KOPT-K1 (cell line): Measurements from ENCODE around the gene SLC38A3.
A peak's percentile ranks its signal among the peaks of the same experiment; 100 is the strongest.
"Not testable (repeated sequence)": the region's sequence is repeated elsewhere in the genome, so short reads cannot be mapped to it uniquely, and the experiment has no call there.

Source experiments
- H3K27ac ChIP-seq: fragments of 200-600 bp; sonication (generic); 2 replicates; pipeline ENCODE4 v1.5.1; 2016; ENCODE audit warnings: antibody characterized with exemption, mild to moderate bottlenecking, low read depth, low read length; ENCODE audit not compliant: poor library complexity, severe bottlenecking
- H3K36me3 ChIP-seq: fragments of 200-600 bp; sonication (generic); 2 replicates; pipeline ENCODE4 v1.5.1; 2017; ENCODE audit warnings: antibody characterized with exemption, mild to moderate bottlenecking, low read length, moderate library complexity; ENCODE audit not compliant: insufficient read depth
- H3K9me3 ChIP-seq: fragments of 200-600 bp; sonication (generic); 2 replicates; pipeline ENCODE4 v1.5.1; 2017; ENCODE audit warnings: antibody characterized with exemption, low read length, mild to moderate bottlenecking; ENCODE audit not compliant: insufficient read depth, poor library complexity, severe bottlenecking

SLC38A3 gene

DNA sequence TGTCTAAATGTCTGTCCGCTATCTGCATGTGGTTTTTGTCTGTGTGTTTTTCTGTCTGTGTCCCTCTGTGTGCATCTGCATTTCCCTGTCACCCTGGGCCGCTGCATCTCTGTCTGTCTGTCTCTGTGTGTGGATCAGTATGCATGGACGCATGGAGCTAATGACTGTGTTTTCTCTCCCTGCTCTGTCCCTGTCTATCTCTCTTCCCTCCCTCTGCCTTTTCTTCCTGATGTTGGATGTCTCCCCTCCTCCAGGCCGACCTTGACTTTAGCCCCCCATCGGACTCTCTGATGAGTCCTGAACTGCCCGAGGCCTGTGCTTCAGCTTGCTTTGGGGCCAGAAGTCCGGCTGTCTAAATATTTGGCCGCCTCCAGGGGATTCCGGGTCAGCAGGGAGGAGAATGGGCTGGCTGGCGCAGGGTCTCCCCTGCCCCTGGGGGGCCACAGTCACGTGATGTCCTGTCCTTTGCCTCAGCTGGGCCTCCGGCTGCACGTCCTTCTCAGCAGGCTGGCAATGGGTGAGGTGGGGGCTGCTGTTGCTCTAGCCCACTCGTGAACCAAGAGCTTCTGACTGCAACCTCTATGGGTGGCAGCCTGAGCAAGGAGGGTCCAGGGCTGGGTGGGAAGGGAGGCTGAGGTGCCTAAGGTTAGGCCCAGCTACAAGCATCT, 3.7 kb downstream of the SLC38A3 start:
- Histone ChIP-seq H3K27ac (no peak overlapping the region), H3K36me3 (no peaks in the 10 kb centered on the region), H3K9me3 (no peaks in the 10 kb centered on the region)

DNA sequence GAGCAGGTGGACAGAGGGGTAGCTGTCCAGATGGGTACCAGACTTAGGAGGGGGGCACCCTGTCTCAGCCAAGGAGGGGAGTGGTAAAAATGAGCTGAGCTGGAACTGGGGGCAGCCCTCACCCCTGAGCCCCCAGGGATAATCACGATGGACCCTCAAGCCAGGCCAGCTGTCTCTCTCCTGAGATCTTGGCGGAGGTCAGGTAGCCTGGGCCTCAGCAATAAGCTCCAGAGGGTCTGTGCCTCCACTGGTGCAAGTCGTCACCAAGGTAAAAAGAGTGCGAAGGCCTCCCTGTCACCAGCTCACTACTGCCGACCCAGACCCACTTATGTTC, 5.1 kb downstream of the SLC38A3 start:
- Histone ChIP-seq H3K36me3 (no peaks in the 10 kb centered on the region), H3K9me3 (no peaks in the 10 kb centered on the region), H3K27ac (no peak overlapping the region)

DNA sequence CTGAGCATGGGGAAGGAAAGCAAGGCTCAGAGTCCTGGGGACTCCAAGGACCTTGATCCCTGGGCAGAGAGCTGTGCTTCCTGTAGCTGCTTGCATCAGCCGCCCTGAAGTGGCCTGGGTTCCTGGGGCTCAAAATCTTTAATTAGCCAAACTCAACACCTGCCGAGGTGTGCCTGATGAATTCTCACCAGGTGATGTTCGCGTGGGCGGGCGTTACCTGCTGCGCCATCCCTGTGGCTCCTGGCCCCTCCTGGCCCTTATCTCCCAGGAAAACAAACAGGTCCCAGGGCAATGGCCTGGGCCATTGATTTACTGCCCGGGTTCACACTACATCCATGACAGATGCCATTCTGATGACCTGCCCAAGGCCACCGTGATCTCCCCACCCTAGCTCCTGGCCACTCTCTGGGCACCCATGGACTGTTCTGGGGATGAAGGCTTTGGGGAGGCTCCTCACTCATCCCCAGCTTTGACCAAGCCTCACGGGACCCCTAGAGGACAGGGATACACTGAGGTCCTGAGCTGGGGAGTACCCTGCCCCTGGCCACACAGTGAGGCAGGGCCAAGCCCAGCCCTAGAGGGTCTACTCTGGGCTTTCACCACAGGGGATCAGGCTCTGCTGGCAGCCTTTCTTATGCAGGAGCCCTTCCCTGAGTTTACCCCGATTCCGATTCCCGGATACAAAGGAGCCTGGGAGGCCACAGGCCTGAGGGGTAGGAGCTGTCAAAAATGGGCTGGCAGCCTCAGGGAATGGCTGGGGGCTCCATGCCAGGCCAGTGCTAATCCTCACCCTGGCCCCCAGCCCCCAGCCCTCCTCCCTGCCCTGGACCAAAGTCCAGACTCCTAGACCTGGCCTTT, 5.7 kb downstream of the SLC38A3 start:
- Histone ChIP-seq H3K27ac (no peak overlapping the region), H3K9me3 (no peaks in the 10 kb centered on the region), H3K36me3 (no peaks in the 10 kb centered on the region)

DNA sequence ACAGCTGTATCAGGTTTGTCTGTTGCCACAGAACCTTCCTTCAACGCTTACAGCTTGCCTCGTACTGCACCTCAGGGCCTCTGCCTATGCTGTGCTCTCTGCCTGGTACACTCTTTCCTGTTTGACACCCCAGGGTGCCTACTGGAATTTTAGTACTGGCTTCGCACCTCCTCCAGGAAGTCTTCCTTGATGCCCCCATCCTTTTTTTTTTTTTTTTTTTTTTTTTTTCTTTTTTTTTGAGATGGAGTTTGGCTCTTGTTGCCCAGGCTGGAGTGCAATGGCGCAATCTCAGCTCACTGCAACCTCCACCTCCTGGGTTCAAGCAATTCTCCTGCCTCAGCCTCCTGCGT, 6.3 kb downstream of the SLC38A3 start:
- H3K36me3 ChIP-seq, H3K9me3 ChIP-seq, H3K27ac ChIP-seq: not testable (repeated sequence)

DNA sequence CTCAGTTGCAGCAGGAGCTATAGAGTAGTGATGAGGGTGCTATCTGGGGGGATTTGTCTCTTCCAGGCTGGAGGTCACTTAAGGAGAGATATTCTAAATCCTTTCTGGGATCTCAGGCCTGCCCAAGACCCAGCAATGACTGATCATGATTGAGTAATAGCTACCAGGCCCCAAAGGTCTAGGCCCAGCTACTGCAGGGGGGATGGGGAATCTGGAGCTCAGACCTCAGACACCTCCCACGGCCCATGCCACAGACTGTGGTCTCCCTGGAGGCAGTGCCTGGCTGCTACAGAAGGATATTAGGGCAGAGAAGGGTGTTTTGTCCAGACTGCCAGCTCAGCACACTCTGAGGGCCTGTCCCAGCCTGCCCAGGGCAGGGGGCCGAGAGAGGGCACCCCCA, 6.9 kb downstream of the SLC38A3 start:
- no peaks in the 10 kb centered on the region for H3K9me3 ChIP-seq
- H3K36me3 ChIP-seq = no peaks in the 10 kb centered on the region
- H3K27ac ChIP-seq = no peak overlapping the region

DNA sequence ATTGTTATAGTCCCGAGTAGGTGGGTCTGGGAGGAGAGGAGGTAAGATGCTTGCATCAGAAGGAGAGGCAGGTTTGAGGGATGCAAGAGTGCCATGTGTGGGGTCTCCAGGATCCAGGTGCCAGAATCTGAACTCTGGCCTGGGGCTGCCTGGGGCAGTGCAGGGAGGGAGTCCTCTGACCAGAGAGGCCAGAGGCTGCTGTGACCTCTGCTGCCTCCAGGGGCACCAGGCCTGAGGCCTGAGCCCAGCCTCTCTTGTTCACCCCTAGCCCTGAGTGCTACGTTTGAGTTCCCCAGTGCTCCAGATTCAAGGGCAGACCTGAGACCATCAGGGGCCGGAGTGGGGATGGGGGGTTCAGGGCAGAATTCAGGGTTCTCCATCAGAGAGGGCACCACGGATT, 7.4 kb downstream of the SLC38A3 start:
- no peaks in the 10 kb centered on the region for H3K36me3 ChIP-seq
- no peak overlapping the region for H3K27ac ChIP-seq

DNA sequence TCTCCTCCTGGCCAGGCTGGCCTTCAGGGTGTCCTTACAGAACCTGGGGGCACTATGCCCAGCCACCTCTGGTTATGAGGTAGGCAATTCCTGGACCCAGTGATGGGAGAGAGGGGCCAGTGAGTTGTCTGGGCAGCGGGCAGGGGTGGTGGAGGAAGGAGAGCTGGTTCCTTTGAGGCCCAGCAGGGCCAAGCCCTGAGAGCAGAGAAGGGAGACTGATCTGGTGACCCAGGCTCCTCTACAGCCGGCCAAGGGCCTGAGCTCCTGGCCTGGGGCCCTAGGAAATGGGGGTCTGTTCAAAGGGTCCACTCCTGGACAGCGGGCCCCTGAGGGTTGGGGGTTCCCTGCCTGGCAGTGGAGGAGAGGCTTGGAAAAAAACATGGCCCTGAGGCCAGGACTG, 7.9 kb downstream of the SLC38A3 start:
- no peak overlapping the region for H3K27ac ChIP-seq
- no peaks in the 10 kb centered on the region for H3K36me3 ChIP-seq

More for the DNA sequence above, 7.4 kb downstream of the SLC38A3 start:
- no peaks in the 10 kb centered on the region for H3K9me3 ChIP-seq

DNA sequence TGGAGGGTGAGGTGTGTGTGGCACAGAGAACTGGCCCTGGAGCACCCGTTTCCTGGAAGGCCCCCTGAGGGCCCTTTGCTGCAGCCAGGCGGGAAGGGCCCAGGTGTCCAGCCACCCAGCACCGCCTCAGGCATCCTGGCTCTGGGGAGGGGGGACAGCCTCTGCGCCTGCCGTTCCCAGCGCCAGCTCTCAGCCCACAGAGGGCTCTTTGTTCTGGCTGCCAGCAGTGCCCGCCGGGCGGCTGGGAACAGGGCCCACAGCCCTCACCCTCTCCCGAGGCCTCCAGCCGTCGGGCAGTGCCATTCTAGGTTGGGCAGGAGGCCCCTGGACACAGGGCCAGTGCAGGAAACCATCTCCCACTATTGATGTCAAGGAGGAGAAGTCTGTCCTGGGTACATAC, 8.3 kb downstream of the SLC38A3 start:
- H3K36me3 ChIP-seq = no peaks in the 10 kb centered on the region
- H3K27ac ChIP-seq = no peak overlapping the region
- H3K9me3 ChIP-seq = no peaks in the 10 kb centered on the region

More for the DNA sequence above, 7.9 kb downstream of the SLC38A3 start:
- H3K9me3 ChIP-seq = no peaks in the 10 kb centered on the region

DNA sequence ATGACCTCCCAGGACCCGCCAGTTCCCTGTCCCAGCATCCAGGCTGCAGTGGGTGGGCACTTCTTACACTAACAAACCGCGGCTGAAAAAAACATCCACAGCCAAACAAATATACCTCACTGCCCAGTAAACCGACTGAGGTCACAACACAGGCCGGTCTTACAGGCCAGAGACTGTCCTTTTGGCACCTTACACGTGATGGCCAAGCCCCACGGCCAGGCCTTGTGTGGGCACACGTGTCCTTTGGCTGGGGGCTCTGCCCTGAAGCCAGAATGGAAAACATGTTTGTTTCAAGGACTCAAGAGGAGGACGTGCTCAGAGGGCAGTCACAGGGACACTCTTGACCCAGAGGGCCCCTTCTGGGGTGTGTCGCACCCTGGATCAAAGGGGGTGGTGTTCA, 9.8 kb downstream of the SLC38A3 start:
- no peaks in the 10 kb centered on the region for H3K9me3 ChIP-seq
- no peaks in the 10 kb centered on the region for H3K36me3 ChIP-seq
- no peak overlapping the region for H3K27ac ChIP-seq

DNA sequence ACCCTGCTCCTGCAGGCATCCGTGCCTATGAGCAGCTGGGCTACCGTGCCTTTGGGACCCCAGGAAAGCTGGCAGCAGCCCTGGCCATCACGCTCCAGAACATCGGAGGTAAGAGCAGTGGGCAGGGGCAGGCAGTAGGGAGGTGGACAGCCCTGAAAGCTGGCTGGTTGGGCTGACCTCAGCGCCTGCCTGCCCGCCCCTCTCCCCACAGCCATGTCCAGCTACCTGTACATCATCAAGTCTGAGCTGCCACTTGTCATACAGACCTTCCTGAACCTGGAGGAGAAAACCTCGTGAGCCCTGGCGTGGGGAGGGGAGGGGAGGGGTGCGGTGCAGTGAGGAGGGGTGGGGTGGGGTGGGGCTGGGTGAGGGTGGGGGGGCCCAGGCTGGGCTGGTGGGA, 10.5 kb downstream of the SLC38A3 start:
- no peaks in the 10 kb centered on the region for H3K36me3 ChIP-seq
- no peaks in the 10 kb centered on the region for H3K9me3 ChIP-seq
- no peak overlapping the region for H3K27ac ChIP-seq

DNA sequence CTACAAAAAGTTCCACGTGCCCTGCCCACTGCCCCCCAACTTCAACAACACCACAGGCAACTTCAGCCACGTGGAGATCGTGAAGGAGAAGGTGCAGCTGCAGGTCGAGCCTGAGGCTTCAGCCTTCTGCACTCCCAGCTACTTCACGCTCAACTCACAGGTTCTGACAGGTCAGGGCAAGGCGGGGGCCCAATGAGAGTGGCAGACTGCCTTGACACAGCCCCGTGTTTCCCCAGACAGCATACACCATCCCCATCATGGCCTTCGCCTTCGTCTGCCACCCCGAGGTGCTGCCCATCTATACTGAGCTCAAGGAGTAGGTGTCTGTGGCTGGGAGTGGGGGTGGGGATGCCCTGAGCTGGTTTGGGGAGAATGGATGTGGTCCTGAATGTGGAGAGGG, 12.6 kb downstream of the SLC38A3 start:
- no peaks in the 10 kb centered on the region for H3K9me3 ChIP-seq
- H3K27ac ChIP-seq = no peak overlapping the region
- H3K36me3 ChIP-seq = no peaks in the 10 kb centered on the region

DNA sequence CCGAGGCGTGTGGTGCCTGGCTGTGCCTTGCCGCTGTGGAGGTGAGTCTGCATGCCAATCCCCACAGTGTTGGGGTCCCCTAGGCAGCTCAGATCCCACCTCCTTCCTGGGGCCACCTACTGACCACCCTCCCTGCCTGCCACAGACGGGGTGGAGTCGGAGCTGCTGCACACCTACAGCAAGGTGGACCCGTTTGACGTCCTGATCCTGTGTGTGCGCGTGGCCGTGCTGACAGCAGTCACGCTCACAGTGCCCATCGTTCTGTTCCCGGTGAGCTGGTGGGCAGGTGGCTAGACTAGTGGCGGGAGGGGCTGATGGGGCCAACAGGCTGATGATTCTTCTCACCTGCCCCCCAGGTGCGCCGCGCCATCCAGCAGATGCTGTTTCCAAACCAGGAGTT, 13.4 kb downstream of the SLC38A3 start:
- no peaks in the 10 kb centered on the region for H3K9me3 ChIP-seq
- H3K27ac ChIP-seq = no peak overlapping the region

DNA sequence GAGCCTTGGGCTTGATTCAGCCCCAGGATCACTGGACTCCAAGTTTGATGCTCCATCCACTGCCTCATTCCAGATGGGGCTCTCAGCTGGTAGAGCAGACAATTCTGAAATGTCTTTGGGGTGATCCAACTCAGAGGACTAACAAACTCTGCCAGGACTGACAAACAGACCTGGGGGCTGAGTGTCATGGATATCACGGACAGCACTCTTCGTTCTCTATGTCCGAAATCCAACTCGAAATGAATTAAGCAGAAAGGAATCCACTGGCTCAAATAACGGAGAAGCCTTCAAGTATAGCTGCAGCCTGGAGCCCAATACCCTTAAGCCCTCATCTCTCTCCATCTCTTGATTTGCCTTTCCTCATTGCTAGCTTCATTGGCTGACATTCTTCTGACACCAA, 14.2 kb downstream of the SLC38A3 start:
- H3K9me3 ChIP-seq = no peaks in the 10 kb centered on the region
- H3K36me3 ChIP-seq = no peaks in the 10 kb centered on the region
- peak overlapping the region; percentile 94 for H3K27ac ChIP-seq

More for the DNA sequence above, 13.4 kb downstream of the SLC38A3 start:
- no peaks in the 10 kb centered on the region for H3K36me3 ChIP-seq

DNA sequence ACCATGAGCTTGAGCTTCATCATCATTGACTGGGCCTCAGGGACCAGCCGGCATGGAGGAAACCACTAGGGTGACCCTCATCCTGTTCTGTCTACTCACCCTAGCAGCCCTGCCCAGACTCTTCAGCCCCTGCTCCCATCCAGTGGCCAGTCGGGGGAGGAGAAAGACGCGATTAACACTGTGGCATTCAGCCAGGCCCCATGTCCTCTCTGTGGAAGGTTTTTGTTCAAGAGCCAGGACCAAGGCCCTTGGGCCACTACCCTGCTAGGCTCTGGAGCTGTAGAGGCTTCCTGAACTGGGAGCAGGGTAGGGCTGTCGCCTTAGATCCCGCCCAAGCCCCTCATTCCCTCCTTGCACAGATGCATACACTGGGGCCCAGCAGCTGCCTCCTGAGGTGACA, 15.0 kb downstream of the SLC38A3 start:
- Histone ChIP-seq H3K9me3 (no peaks in the 10 kb centered on the region), H3K36me3 (no peaks in the 10 kb centered on the region), H3K27ac (peak overlapping the region; percentile 94)

DNA sequence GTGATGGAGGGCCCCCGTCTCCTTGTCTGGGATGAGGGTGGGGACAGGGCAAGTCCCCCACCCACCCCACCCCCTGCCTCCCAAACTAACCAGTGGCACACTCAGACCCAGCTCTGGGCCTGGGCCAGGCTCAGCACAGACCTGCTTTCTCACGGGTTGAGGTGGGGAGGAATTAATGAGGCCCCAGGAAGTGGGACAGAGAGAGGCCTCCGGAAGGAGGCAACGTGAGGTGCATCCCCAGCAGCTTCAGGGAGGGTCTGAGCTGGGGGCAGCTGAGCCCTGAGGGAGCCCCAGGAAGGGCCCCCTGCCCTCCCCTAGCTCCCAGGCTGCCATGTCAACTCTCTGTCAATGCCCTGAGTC, 16.0 kb downstream of the SLC38A3 start:
- no peaks in the 10 kb centered on the region for H3K36me3 ChIP-seq
- H3K9me3 ChIP-seq = no peaks in the 10 kb centered on the region
- H3K27ac ChIP-seq = peak overlapping the region; percentile 94
